Measurements from ENCODE around the gene BAG5.

BAG5 gene

DNA sequence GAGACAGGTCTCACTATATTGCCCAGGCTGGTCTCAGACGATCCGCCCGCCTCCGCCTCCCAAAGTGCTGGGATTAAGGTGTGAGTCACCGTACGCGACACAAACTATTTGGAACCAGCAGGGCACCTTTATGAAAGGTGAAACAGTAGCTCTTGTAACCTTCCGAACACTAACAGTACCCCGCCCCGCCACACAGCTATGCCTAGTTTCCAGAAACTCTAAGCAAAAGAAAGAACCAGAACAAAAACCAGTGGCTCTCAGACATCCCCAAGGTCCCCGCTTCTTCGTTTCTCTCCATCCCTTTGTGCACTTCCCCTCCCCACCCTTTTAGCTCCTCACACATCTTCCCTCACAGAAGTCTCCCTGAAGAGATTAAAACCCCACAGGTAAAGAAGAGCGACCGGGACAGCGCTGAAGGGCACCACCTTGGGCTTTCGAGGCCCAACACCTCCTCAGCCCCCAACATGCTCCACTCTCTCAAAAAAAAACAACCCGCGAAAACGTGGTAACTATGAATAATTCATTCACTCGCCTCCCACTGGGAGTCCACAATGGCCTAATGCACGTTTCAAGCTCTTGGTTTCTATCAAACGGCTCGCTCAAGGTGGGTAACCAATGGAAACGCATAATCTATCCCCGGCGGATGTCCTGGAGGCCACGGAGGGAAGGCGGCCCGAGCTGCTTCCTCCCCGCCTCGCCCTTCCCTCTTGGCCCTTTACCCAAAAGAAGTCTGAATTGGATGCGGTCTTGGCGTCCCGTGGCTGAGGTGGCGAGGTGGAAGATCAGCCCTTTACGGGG lies 877 bp downstream of the BAG5 start:
- Histone ChIP-seq H3K36me3 (ENCODE audit: control insufficient read depth, insufficient read depth, low read length) (peaks cover 6% of the 10 kb centered on the region), H3K4me3 (ENCODE audit: low read depth, low read length) (peak overlapping the region; percentile 90), H3K9ac (ENCODE audit: low read depth, low read length) (peak overlapping the region; percentile 83), H3K27me3 (ENCODE audit: control insufficient read depth, insufficient read depth, low read length) (no peaks in the 10 kb centered on the region), H3K4me1 (ENCODE audit: control insufficient read depth, insufficient read depth, low read length) (no peaks in the 10 kb centered on the region), H3K9me3 (ENCODE audit: control insufficient read depth, insufficient read depth, low read length) (no peaks in the 10 kb centered on the region)

DNA sequence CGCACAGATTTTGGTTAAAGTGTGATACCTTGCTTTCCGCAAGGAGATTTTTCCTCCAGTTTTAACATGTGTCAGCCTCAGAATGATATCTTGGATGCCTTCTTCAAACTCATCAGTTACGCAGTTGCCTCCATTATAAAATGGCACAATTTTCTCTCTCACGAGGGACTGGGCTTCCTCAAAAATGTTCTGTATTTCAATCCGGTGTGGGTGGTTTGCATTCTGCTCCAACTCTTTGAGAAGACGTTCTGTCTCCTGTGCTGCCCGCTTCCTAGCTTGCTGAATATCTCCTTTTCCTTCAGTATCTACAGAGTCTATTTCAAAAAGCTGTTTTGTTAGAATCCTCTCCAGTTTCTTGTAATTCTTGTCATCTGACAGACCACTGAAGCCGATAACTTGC lies 1.8 kb downstream of the BAG5 start:
- H3K9ac ChIP-seq (ENCODE audit: low read depth, low read length) = no peak overlapping the region
- H3K4me3 ChIP-seq (ENCODE audit: low read depth, low read length) = peak overlapping the region; percentile 90
- peaks cover 6% of the 10 kb centered on the region for H3K36me3 ChIP-seq (ENCODE audit: control insufficient read depth, insufficient read depth, low read length)
- no peaks in the 10 kb centered on the region for H3K4me1 ChIP-seq (ENCODE audit: control insufficient read depth, insufficient read depth, low read length)
- no peaks in the 10 kb centered on the region for H3K27me3 ChIP-seq (ENCODE audit: control insufficient read depth, insufficient read depth, low read length)
- no peaks in the 10 kb centered on the region for H3K9me3 ChIP-seq (ENCODE audit: control insufficient read depth, insufficient read depth, low read length)

DNA sequence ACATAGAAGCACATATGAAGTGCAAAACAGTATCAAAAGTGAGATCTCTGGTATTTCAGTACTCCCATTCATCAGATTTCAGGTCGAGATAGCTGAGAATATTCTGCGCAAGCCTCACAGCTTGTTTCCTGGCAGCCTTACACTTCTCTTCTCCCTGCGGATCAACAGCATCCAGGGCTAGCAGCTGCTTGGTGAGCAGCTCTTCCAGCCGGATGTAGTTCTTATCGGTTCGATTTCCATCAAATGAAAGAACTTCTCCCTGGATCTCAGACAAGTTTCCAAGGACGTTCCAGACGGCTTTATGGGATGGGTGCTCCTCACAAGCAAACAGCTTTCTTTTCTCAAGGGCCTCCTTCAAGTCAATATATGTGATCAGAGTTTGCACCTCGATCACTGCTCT lies 2.7 kb downstream of the BAG5 start:
- no peak overlapping the region for H3K9ac ChIP-seq (ENCODE audit: low read depth, low read length)
- no peaks in the 10 kb centered on the region for H3K27me3 ChIP-seq (ENCODE audit: control insufficient read depth, insufficient read depth, low read length)
- H3K9me3 ChIP-seq (ENCODE audit: control insufficient read depth, insufficient read depth, low read length) = no peaks in the 10 kb centered on the region
- no peak overlapping the region for H3K4me3 ChIP-seq (ENCODE audit: low read depth, low read length)
- peaks cover 6% of the 10 kb centered on the region for H3K36me3 ChIP-seq (ENCODE audit: control insufficient read depth, insufficient read depth, low read length)
- no peaks in the 10 kb centered on the region for H3K4me1 ChIP-seq (ENCODE audit: control insufficient read depth, insufficient read depth, low read length)

DNA sequence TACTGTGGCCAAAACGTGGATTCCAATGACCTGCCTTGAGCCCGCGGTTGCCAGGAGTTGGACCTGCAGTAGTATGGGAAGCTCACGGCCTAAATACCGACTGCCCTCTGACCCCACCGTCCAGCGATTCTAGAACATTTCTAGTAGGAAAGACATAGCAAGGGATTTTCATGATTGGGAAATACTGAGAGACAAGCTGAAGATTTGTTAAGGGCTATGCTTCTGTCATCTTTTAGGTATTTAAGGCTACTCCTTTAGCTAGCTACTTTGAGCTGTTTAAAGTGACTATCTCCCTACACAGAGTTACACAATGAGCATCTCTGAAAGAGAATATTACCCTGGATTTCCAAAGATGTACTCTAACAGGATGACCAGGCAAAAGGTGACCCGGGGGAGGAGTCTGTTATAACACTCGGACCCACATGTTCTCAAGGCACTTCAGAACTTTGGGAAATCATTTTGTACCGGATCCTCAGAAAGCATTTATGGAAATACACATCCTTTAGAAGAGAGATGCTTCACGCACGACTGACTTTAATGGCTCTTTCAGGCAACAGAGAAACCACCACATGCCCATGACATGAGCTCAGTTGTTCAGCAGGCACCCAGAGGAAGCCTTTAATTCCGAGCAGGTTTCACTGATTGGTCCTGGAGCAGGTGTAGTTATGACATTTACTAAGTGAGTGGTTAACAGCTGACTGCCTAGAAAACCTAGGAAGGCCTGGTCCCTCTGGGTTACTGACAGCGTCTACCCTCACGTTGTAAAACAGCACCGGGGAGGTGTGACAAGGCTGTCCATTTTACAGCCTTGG lies 4.2 kb downstream of the BAG5 start:
- Histone ChIP-seq H3K9me3 (ENCODE audit: control insufficient read depth, insufficient read depth, low read length) (no peaks in the 10 kb centered on the region), H3K4me3 (ENCODE audit: low read depth, low read length) (no peak overlapping the region), H3K9ac (ENCODE audit: low read depth, low read length) (no peak overlapping the region)

DNA sequence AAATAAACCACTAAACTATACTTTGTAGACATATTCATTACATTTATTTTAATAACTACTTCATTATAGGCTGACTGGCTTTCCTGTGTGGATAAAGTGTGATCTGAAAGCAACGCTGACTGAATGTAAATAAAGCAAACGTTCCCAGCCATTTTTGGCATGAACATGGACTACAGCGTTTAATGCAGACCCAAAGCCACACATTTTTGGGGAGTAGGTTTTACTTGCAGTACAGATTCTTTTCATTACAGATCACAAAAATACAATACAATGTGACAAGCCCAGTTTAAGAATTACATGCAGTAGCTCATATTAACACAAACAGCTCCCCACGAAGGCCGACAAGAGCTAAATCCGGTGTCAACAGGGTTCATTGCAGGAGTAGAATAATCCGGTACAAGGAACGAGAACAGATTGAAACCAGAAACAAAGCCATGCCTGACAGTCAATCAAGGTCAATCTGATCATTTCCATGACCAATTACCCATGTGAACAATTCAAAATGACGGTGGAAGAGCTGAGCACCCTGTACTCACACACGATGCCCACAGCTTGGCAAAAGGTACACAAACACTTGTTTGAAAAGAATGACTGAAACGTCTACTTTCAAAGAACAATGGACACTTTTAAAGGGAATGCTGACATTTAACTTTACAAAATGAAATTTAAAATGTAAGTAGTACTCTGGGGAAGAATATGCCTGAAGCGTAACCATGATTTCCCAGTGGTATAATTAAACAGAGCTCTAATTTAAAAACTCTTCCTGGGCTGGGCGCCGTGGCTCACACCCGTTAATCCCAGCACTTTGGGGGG lies 5.3 kb downstream of the BAG5 start:
- Histone ChIP-seq H3K4me1 (ENCODE audit: control insufficient read depth, insufficient read depth, low read length) (no peaks in the 10 kb centered on the region), H3K27me3 (ENCODE audit: control insufficient read depth, insufficient read depth, low read length) (no peaks in the 10 kb centered on the region), H3K9me3 (ENCODE audit: control insufficient read depth, insufficient read depth, low read length) (no peaks in the 10 kb centered on the region), H3K36me3 (ENCODE audit: control insufficient read depth, insufficient read depth, low read length) (peaks cover 6% of the 10 kb centered on the region), H3K4me3 (ENCODE audit: low read depth, low read length) (no peak overlapping the region), H3K9ac (ENCODE audit: low read depth, low read length) (no peak overlapping the region)

More for the DNA sequence above, 4.2 kb downstream of the BAG5 start:
- no peaks in the 10 kb centered on the region for H3K27me3 ChIP-seq (ENCODE audit: control insufficient read depth, insufficient read depth, low read length)
- H3K4me1 ChIP-seq (ENCODE audit: control insufficient read depth, insufficient read depth, low read length) = no peaks in the 10 kb centered on the region
- peaks cover 6% of the 10 kb centered on the region for H3K36me3 ChIP-seq (ENCODE audit: control insufficient read depth, insufficient read depth, low read length)

DNA sequence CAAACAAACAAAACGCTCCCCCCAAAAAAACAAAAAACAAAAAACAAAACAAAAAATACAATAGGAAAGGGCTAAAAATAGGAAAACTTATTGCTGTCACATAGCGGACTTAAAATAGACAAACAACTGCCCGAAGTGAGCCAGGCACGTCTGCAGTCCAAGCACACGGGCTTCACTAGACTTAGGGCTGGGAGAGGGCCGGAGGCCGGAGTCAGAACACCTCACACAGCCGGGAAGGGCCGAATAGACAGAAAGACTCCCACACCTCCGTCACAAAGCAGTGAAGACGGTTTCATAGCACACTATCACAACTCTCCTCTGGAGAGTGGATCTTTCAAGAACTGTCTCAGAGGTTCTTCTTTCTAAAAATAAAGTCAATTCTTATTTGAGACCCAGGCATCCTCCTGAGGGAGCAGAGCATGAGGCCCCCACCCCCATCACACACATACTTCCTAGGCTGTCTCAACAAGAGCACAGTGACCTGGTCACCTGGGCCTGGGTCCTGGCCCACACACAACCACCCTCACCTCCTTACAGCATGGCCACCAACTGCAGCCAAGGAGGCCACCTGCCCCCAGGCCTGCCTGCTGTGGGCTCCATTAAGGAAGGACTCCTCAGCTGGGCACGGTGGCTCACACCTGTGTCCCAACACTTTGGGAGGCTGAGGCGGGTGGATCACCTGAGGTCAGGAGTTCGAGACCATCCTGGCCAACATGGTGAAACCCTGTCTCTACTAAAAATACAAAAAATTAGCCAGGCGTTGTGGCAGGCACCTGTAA lies 6.7 kb downstream of the BAG5 start:
- Histone ChIP-seq H3K36me3 (ENCODE audit: control insufficient read depth, insufficient read depth, low read length) (peaks cover 6% of the 10 kb centered on the region), H3K27me3 (ENCODE audit: control insufficient read depth, insufficient read depth, low read length) (no peaks in the 10 kb centered on the region)

DNA sequence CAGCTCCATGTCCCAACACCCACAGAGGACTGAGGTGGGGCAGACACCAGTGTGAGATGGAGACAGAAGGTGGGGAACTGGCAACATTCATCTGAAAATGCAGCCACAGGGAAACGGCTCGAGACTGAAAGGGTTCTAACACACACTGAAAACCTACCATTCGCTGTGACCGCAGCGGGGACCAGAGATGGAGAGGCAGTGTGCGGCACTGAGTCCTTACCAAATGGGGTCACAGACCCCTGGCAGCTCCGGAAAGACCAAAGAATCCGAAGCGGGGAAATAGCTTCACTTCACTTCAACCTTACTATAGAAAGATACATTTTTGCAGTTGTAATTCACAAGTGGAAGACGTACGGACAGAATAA lies 9.6 kb downstream of the BAG5 start:
- H3K4me3 ChIP-seq (ENCODE audit: low read depth, low read length) = no peak overlapping the region
- no peaks in the 10 kb centered on the region for H3K4me1 ChIP-seq (ENCODE audit: control insufficient read depth, insufficient read depth, low read length)
- no peak overlapping the region for H3K9ac ChIP-seq (ENCODE audit: low read depth, low read length)

More for the DNA sequence above, 6.7 kb downstream of the BAG5 start:
- Histone ChIP-seq H3K9me3 (ENCODE audit: control insufficient read depth, insufficient read depth, low read length) (no peaks in the 10 kb centered on the region), H3K4me3 (ENCODE audit: low read depth, low read length) (no peak overlapping the region), H3K9ac (ENCODE audit: low read depth, low read length) (no peak overlapping the region), H3K4me1 (ENCODE audit: control insufficient read depth, insufficient read depth, low read length) (no peaks in the 10 kb centered on the region)

DNA sequence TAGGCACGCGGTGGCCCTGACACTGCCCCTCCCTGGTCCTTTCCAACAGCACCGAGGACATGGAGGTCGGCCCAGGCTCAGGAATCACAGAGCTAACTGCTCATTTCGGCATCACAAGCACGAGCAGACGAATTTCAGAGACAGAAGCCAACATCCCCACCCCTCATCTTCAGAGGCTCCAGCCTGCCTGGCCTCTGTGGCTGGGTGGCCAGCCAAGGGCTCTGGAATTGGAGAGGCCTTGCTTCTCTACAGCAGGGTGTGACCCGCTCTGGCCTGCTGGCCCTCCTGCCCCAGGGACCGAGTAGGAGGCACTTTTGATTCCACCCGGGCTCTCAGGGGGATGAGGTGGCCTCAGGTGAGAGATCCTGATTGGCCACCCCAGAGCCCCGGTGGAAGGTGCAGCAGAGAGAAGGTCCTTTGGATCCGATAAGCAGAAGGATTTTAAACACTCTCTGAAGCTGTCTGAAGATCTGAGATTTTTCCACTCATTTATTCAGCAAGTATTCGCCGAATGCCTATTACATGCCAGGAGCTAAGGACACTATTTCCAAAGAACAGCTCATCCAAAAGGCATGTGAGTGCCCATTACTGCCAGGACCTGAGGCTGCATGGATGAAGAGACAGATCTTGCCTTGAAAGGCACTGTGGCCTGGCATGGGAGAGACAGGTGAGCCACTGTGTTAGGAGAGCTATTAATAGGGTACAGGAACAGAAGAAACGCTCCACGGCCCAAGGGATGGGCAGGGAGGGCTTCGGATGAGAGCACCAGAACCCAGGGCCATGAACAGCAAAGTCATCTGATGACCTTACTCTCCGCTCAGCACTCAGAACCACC lies 10.2 kb downstream of the BAG5 start:
- H3K9me3 ChIP-seq (ENCODE audit: control insufficient read depth, insufficient read depth, low read length) = no peaks in the 10 kb centered on the region
- H3K4me1 ChIP-seq (ENCODE audit: control insufficient read depth, insufficient read depth, low read length) = no peaks in the 10 kb centered on the region
- H3K27me3 ChIP-seq (ENCODE audit: control insufficient read depth, insufficient read depth, low read length) = no peaks in the 10 kb centered on the region
- H3K36me3 ChIP-seq (ENCODE audit: control insufficient read depth, insufficient read depth, low read length) = no peaks in the 10 kb centered on the region
- H3K9ac ChIP-seq (ENCODE audit: low read depth, low read length) = no peak overlapping the region
- H3K4me3 ChIP-seq (ENCODE audit: low read depth, low read length) = no peak overlapping the region

More for the DNA sequence above, 9.6 kb downstream of the BAG5 start:
- H3K9me3 ChIP-seq (ENCODE audit: control insufficient read depth, insufficient read depth, low read length) = no peaks in the 10 kb centered on the region
- H3K36me3 ChIP-seq (ENCODE audit: control insufficient read depth, insufficient read depth, low read length) = no peaks in the 10 kb centered on the region
- H3K27me3 ChIP-seq (ENCODE audit: control insufficient read depth, insufficient read depth, low read length) = no peaks in the 10 kb centered on the region

DNA sequence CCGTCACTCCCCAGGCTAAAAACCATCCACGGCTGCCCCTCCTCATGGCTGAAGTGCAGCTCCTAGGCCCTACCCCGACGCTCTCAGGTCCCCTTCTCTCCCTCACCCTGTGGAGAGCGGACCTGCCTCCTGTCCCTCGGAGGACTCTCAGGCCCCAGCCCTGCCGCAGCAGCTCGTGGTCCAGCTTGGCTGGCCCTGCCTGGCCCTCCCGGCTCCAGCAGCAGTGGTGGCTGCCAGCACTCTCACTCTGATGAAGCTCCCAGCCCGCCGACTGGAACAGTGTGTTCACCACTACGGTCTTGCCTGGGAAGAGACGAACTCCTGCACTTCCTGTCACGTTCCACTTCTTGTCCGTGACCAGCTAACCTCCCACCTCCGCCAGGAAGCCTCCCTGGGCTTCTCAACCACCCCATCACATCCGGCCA lies 11.1 kb downstream of the BAG5 start:
- Histone ChIP-seq H3K9ac (ENCODE audit: low read depth, low read length) (no peak overlapping the region), H3K36me3 (ENCODE audit: control insufficient read depth, insufficient read depth, low read length) (no peaks in the 10 kb centered on the region), H3K9me3 (ENCODE audit: control insufficient read depth, insufficient read depth, low read length) (no peaks in the 10 kb centered on the region), H3K4me1 (ENCODE audit: control insufficient read depth, insufficient read depth, low read length) (no peaks in the 10 kb centered on the region), H3K4me3 (ENCODE audit: low read depth, low read length) (no peak overlapping the region), H3K27me3 (ENCODE audit: control insufficient read depth, insufficient read depth, low read length) (no peaks in the 10 kb centered on the region)

DNA sequence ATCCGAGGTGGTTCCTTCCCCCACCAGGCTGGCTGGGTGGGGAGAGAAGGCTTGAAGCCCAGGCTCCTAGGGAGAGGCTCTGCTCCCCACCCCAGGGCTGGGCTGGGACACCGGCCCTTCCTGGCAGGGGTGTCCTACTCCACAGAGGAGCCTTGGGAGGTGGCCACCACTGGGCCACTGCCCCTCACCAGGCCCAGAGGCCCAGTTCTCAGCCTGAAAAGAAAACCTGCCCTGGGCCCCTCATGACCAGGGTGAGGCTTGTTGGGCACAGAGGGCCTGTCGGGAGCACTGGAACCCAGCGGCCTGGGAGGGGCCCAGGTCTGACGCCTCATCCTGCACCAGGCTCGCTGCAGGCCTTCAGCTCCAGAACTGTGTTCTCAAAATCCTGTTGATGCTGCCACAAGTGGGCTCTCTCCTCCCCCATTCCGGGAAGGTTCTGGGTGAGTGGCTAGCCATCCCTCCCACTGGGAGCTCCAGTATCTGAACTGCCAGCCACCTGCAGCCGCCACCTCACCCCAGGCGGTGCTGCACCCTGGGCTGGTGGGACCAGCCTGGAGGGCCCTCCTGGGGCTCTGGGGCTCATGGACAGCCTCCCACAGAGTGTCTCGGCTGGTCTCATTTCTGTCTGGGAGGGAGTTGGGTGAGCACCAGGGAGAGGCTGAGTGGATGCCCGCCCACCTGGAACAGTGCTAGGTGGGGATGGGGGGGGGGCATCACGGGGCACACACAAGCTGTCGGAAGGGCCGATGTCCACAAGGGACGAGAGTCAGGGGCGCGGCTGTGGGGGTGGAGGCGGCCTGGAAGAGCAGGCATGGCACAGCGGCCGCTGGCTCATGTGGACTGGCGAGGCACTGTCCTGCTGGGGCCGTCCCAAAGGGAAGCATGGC lies 11.8 kb downstream of the BAG5 start:
- H3K9me3 ChIP-seq (ENCODE audit: control insufficient read depth, insufficient read depth, low read length) = no peaks in the 10 kb centered on the region
- H3K9ac ChIP-seq (ENCODE audit: low read depth, low read length) = no peak overlapping the region
- H3K4me3 ChIP-seq (ENCODE audit: low read depth, low read length) = no peak overlapping the region
- no peaks in the 10 kb centered on the region for H3K36me3 ChIP-seq (ENCODE audit: control insufficient read depth, insufficient read depth, low read length)
- H3K27me3 ChIP-seq (ENCODE audit: control insufficient read depth, insufficient read depth, low read length) = no peaks in the 10 kb centered on the region
- no peaks in the 10 kb centered on the region for H3K4me1 ChIP-seq (ENCODE audit: control insufficient read depth, insufficient read depth, low read length)
